ENCODE measurements around the gene SRC.
"Not testable (repeated sequence)": the region's sequence is repeated elsewhere in the genome, so short reads cannot be mapped to it uniquely, and the experiment has no call there.

Gene SRC

GRCh38 chr20:37339208-37339607 lies 6.7 kb upstream of the SRC start:
- no peak for TF ChIP-seq CTCF (conservative IDR thresholded peaks at IDR 0.05; ENCODE audit: low read depth, low read length)
- Histone ChIP-seq H3K4me2 (no peak overlapping the region), H3K36me3 (ENCODE audit: insufficient read depth) (no peaks in the 10 kb centered on the region)

GRCh38 chr20:37339764-37340109 lies 6.2 kb upstream of the SRC start:
- not testable (repeated sequence) for H3K36me3 ChIP-seq (ENCODE audit: insufficient read depth); H3K4me3 ChIP-seq (IDR thresholded peaks at IDR 0.05; ENCODE audit: insufficient read depth, low read depth, low read length); H3K27ac ChIP-seq; H4K20me1 ChIP-seq (ENCODE audit: insufficient read depth); H3K79me2 ChIP-seq (ENCODE audit: insufficient read depth, low read depth); H3K27me3 ChIP-seq (ENCODE audit: insufficient read depth, low read depth); H3K4me2 ChIP-seq; H3K9ac ChIP-seq; H2AFZ ChIP-seq (ENCODE audit: low read depth)
- peaks cover 12% of the 10 kb centered on the region for H3K4me1 ChIP-seq (ENCODE audit: low read depth, poor library complexity, severe bottlenecking)

More at GRCh38 chr20:37339208-37339607, 6.7 kb upstream of the SRC start:
- Histone ChIP-seq H3K4me3 (IDR thresholded peaks at IDR 0.05; ENCODE audit: insufficient read depth, low read depth, low read length) (no peak overlapping the region), H3K9ac (no peak overlapping the region), H3K79me2 (ENCODE audit: insufficient read depth, low read depth) (no peaks in the 10 kb centered on the region), H3K4me1 (ENCODE audit: low read depth, poor library complexity, severe bottlenecking) (peaks cover 12% of the 10 kb centered on the region), H4K20me1 (ENCODE audit: insufficient read depth) (no peaks in the 10 kb centered on the region), H3K27me3 (ENCODE audit: insufficient read depth, low read depth) (no peaks in the 10 kb centered on the region), H3K27ac (no peak overlapping the region), H2AFZ (ENCODE audit: low read depth) (no peak overlapping the region)

- Histone ChIP-seq H3K79me2 (ENCODE audit: insufficient read depth, low read depth) (no peaks in the 10 kb centered on the region), H3K9ac (no peak overlapping the region), H3K4me3 (IDR thresholded peaks at IDR 0.05; ENCODE audit: insufficient read depth, low read depth, low read length) (no peak overlapping the region), H3K36me3 (ENCODE audit: insufficient read depth) (no peaks in the 10 kb centered on the region), H3K4me1 (ENCODE audit: low read depth, poor library complexity, severe bottlenecking) (peaks cover 12% of the 10 kb centered on the region), H4K20me1 (ENCODE audit: insufficient read depth) (no peaks in the 10 kb centered on the region), H3K4me2 (no peak overlapping the region), H2AFZ (ENCODE audit: low read depth) (no peak overlapping the region), H3K27me3 (ENCODE audit: insufficient read depth, low read depth) (no peaks in the 10 kb centered on the region), H3K27ac (no peak overlapping the region)
- TF ChIP-seq CTCF (conservative IDR thresholded peaks at IDR 0.05; ENCODE audit: low read depth, low read length), result no peak
Observed at GRCh38 chr20:37340998-37341397, 4.9 kb upstream of the SRC start.

- H3K4me1 ChIP-seq (ENCODE audit: low read depth, poor library complexity, severe bottlenecking), result peaks cover 7% of the 10 kb centered on the region
- H3K4me2 ChIP-seq, result no peak overlapping the region
- no peak overlapping the region for H3K4me3 ChIP-seq (IDR thresholded peaks at IDR 0.05; ENCODE audit: insufficient read depth, low read depth, low read length)
- no peak overlapping the region for H3K27ac ChIP-seq
- no peak overlapping the region for H2AFZ ChIP-seq (ENCODE audit: low read depth)
- H3K79me2 ChIP-seq (ENCODE audit: insufficient read depth, low read depth), result no peaks in the 10 kb centered on the region
- TF ChIP-seq CTCF (conservative IDR thresholded peaks at IDR 0.05; ENCODE audit: low read depth, low read length), result no peak
- H3K9ac ChIP-seq, result no peak overlapping the region
- no peaks in the 10 kb centered on the region for H3K36me3 ChIP-seq (ENCODE audit: insufficient read depth)
- H3K27me3 ChIP-seq (ENCODE audit: insufficient read depth, low read depth), result no peaks in the 10 kb centered on the region
- H4K20me1 ChIP-seq (ENCODE audit: insufficient read depth), result no peaks in the 10 kb centered on the region
Observed at GRCh38 chr20:37341632-37342031, 4.3 kb upstream of the SRC start.

GRCh38 chr20:37342231-37343177 lies 3.4 kb upstream of the SRC start:
- no peaks in the 10 kb centered on the region for H3K27me3 ChIP-seq (ENCODE audit: insufficient read depth, low read depth)
- H3K9ac ChIP-seq, result no peak overlapping the region
- H3K36me3 ChIP-seq (ENCODE audit: insufficient read depth), result no peaks in the 10 kb centered on the region
- H4K20me1 ChIP-seq (ENCODE audit: insufficient read depth), result no peaks in the 10 kb centered on the region
- no peaks in the 10 kb centered on the region for H3K79me2 ChIP-seq (ENCODE audit: insufficient read depth, low read depth)
- TF ChIP-seq CTCF (conservative IDR thresholded peaks at IDR 0.05; ENCODE audit: low read depth, low read length), result no peak
- no peak overlapping the region for H3K27ac ChIP-seq
- H3K4me1 ChIP-seq (ENCODE audit: low read depth, poor library complexity, severe bottlenecking), result peaks cover 4% of the 10 kb centered on the region
- no peak overlapping the region for H3K4me2 ChIP-seq
- H3K4me3 ChIP-seq (IDR thresholded peaks at IDR 0.05; ENCODE audit: insufficient read depth, low read depth, low read length), result no peak overlapping the region
- H2AFZ ChIP-seq (ENCODE audit: low read depth), result no peak overlapping the region

All from KMS-11 (cell line).